Upper lobe of left lung (tissue), 6 donors: ENCODE results near the gene DTNB. TPM values are rescaled to one million over a fixed set of nuclear protein-coding genes. Genes with fewer than 3 reads are reported as not detected.
A peak's percentile ranks its signal among the peaks of the same experiment; 100 is the strongest.
"Not testable (repeated sequence)": the region's sequence is repeated elsewhere in the genome, so short reads cannot be mapped to it uniquely, and the experiment has no call there.

Experiments used
- ATAC-seq, 2 donors: fragments of 200-7000 bp; cut with Tn5 transposase; one replicate each; pipeline ENCODE4 v1.9.1; 2022; ENCODE audit warnings: mild to moderate bottlenecking in 2 of 2, moderate library complexity in 2 of 2; ENCODE audit not compliant: low FRiP score in 2 of 2
- DNase-seq, 2 donors: peaks; one replicate each; pipeline ENCODE4 v3.0.0-alpha.2; 2019 to 2020
- H3K27ac ChIP-seq, 4 donors: fragments of 200-600 bp; sonication (generic); one replicate each; pipeline ENCODE4 v1.5.1; 2016 to 2019
- H3K27me3 ChIP-seq, 4 donors: fragments of 200-600 bp; sonication (generic); one replicate each; pipeline ENCODE4 v1.5.1; 2017 to 2019
- H3K36me3 ChIP-seq, 4 donors: fragments of 200-600 bp; sonication (generic); one replicate each; pipeline ENCODE4 v1.5.1; 2016 to 2019
- H3K4me1 ChIP-seq, 4 donors: fragments of 200-600 bp; sonication (generic); one replicate each; pipeline ENCODE4 v1.5.1; 2018 to 2019
- H3K4me3 ChIP-seq, 4 donors: fragments of 200-600 bp; sonication (generic); one replicate each; pipeline ENCODE4 v1.5.1; 2017 to 2019; ENCODE audit warnings: mild to moderate bottlenecking in 2 of 4, moderate library complexity in 1 of 4
- H3K9me3 ChIP-seq, 4 donors: fragments of 200-600 bp; sonication (generic); one replicate each; pipeline ENCODE4 v1.5.1; 2018 to 2019
- EP300 ChIP-seq, 4 donors: sonication (generic); formaldehyde crosslinking; IDR thresholded peaks; one replicate each; pipeline ENCODE4 v1.5.1; 2017; ENCODE audit warnings: antibody characterized with exemption in 4 of 4, control low read depth in 2 of 4
- POLR2A ChIP-seq, 4 donors: fragments of 450-650 bp; IDR thresholded peaks; one replicate each; pipeline ENCODE4 v1.5.1; 2016 to 2017; ENCODE audit warnings: antibody characterized with exemption in 4 of 4, mild to moderate bottlenecking in 2 of 4
- POLR2AphosphoS5 ChIP-seq, 2 donors: sonication (generic); formaldehyde crosslinking; IDR thresholded peaks; one replicate each; pipeline ENCODE4 v1.5.1; 2017; ENCODE audit warnings: antibody characterized with exemption in 2 of 2
- WGBS, 2 donors: methylation state at CpG; one replicate each; pipeline ENCODE4 v1.1.5; 2017 to 2018; 5-methylcytosine and 5-hydroxymethylcytosine counted together
- total RNA-seq, 6 donors: library from RNA; depleted of rRNA in 4 of 6; stranded (reverse); fragments of >200 nt in 4 of 6; gene quantifications; one replicate each; pipeline versions ENCODE4 v1.1.0 to v1.2.1, GENCODE V29; 2016 to 2021
- TF ChIP-seq, protein P1 (sequence below), 6 experiments: fragments of 450-650 bp in 4 of 6; fragments of 200-600 bp in 2 of 6; sonication (generic) in 2 of 6; IDR thresholded peaks; one replicate each; pipeline ENCODE4 v1.5.1; 2016 to 2019; ENCODE audit warnings: antibody characterized with exemption in 6 of 6
- donor health status: DM: no; HTN: no; CAD: no; lungs with moderate emphysema.
- donor health status: DM: no; HTN: yes; CAD: no; lungs with severe emphysema.

The DTNB gene
- total RNA-seq, 6 donors from 2014 or later, result 19.3 to 59.7 (median 25.6) TPM

DNA sequence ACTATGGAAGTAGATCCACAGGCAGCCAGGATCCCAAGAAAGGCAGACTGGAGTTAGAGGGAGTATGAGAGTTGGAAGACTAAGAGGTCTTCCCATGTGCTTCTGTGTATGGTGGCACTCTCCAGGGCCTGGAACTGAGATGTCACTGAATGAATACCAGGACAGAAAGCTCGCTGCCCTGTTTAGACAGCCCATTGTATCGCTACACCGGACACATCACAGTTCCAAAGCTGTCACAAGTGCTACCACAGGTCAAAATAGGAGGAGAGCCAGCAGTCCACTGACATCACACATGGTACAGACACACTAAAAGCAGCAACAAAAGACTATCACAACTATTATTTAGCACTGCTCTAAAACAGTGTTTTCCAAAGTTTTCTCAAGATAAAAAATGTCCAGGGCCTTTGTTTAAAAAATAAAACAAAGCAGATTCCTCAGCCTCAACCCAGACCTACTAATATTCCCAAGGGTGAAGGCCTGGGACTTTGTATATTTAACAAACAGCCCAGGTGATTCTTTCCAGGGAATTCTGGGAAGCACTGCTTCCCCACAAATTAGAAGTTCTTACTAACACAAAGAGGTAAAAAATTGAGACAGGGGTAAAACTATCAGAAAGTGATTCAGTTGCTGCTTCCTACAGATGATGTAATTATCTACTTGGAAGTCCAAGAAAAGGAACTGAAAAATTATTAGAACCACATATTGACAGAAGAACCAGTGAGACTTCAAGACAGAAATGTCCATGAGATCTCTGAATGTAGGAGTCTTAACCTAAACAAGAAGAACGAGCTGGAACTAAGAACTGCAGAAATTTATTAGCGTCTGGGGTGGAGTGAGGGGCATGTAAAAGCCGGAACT lies 116.0 kb downstream of the DTNB start:
- Histone ChIP-seq H3K36me3 (no peaks in the 10 kb centered on the region), H3K4me1 (peaks cover 0 to 4% (median 0%) of the 10 kb centered on the region in 4 donors), H3K27me3 (no peaks in the 10 kb centered on the region), H3K9me3 (no peaks in the 10 kb centered on the region), H3K27ac (no peak overlapping the region), H3K4me3 (no peak overlapping the region)
- WGBS, 2 donors, result 80 to 83% methylated on average over 6 of the region's 6 CpGs
- ATAC-seq (peak in 1 of 2 donors; percentile 42), DNase-seq (no peak)
- TF ChIP-seq, protein P1, sequence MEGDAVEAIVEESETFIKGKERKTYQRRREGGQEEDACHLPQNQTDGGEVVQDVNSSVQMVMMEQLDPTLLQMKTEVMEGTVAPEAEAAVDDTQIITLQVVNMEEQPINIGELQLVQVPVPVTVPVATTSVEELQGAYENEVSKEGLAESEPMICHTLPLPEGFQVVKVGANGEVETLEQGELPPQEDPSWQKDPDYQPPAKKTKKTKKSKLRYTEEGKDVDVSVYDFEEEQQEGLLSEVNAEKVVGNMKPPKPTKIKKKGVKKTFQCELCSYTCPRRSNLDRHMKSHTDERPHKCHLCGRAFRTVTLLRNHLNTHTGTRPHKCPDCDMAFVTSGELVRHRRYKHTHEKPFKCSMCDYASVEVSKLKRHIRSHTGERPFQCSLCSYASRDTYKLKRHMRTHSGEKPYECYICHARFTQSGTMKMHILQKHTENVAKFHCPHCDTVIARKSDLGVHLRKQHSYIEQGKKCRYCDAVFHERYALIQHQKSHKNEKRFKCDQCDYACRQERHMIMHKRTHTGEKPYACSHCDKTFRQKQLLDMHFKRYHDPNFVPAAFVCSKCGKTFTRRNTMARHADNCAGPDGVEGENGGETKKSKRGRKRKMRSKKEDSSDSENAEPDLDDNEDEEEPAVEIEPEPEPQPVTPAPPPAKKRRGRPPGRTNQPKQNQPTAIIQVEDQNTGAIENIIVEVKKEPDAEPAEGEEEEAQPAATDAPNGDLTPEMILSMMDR (IDR thresholded peaks at IDR 0.05), result no peak
- TF ChIP-seq POLR2AphosphoS5 (IDR thresholded peaks at IDR 0.05) (no peak), EP300 (IDR thresholded peaks at IDR 0.05) (no peak), POLR2A (IDR thresholded peaks at IDR 0.05) (no peak)

DNA sequence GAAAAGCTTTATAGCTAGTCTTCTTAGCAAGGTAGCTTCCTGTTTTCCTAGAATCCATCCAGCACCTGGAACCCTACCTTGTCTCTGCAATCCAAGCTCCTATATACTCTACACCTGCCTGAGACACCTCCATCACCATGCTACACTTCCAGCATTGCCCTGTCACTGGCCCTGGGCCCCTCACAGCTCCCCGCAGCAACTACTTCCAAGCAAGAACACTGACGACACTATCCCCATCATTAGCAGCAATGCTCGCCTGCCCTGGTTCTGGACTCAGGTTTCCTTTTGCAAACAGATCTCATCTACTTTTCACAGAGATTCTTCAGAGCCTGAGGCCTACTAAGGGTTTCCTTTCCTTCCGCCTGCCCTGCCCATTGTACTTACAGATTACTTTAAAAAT lies 121.1 kb downstream of the DTNB start:
- no peak for TF ChIP-seq EP300 (IDR thresholded peaks at IDR 0.05)
- no peak for TF ChIP-seq POLR2AphosphoS5 (IDR thresholded peaks at IDR 0.05)
- no peak for TF ChIP-seq POLR2A (IDR thresholded peaks at IDR 0.05)
- TF ChIP-seq, protein P1 (IDR thresholded peaks at IDR 0.05), result no peak
- peaks cover 0 to 4% (median 0%) of the 10 kb centered on the region in 4 donors for H3K4me1 ChIP-seq
- ATAC-seq (no peak), DNase-seq (no peak)
- no peaks in the 10 kb centered on the region for H3K27me3 ChIP-seq
- no peak overlapping the region for H3K27ac ChIP-seq
- H3K9me3 ChIP-seq, result no peaks in the 10 kb centered on the region
- WGBS, 2 donors, result 95 to 99% methylated on average over 4 of the region's 4 CpGs
- no peaks in the 10 kb centered on the region for H3K36me3 ChIP-seq
- H3K4me3 ChIP-seq, result no peak overlapping the region

DNA sequence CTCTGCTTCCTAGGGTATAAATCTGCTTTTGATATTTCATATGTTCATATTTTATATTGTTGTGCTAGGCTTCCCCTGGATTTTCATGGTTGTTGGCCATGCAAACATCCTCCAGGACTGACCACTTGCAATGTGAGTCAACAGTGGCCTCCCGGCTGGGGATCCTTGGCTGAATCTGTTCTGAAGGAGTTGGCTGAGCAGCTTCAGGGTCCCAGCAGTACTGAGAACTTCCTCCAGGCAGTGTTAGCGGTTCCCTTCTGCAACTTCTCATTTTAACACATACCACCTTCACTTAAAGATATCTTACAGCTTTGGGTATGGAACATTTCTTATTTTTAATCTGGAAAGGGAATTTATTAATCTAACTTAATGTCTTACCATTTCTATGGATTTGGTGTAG lies 122.1 kb downstream of the DTNB start:
- no peak for TF ChIP-seq POLR2AphosphoS5 (IDR thresholded peaks at IDR 0.05)
- TF ChIP-seq, protein P1 (IDR thresholded peaks at IDR 0.05), result no peak
- TF ChIP-seq POLR2A (IDR thresholded peaks at IDR 0.05), result no peak
- no peak for TF ChIP-seq EP300 (IDR thresholded peaks at IDR 0.05)
- H3K4me3 ChIP-seq, result no peak overlapping the region
- DNase-seq (no peak), ATAC-seq (no peak)
- H3K9me3 ChIP-seq, result no peaks in the 10 kb centered on the region
- H3K27ac ChIP-seq, result no peak overlapping the region
- H3K4me1 ChIP-seq, result no peaks in the 10 kb centered on the region
- WGBS, 2 donors, result 67 to 77% methylated on average over 2 of the region's 2 CpGs
- no peaks in the 10 kb centered on the region for H3K27me3 ChIP-seq
- H3K36me3 ChIP-seq, result no peaks in the 10 kb centered on the region

DNA sequence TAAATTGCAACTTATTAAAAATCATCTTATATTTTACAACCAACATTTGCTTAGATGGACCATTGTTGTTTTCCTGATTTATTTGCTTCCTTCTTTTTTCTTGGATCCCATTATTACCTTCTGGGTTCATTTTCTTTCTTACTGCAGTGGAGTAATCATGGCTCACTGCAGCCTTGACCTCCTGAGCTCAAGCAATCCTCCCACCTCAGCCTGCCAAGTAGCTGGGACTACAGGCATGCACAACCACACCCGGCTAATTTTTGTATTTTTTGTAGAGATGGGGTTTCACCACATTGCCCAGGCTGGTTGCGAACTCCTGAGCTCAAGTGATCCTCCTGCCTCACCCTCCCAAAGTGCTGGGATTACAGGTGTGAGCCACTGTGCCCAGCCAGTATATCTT lies 123.8 kb downstream of the DTNB start:
- 83 to 98% methylated on average over 2 of the region's 2 CpGs for WGBS, 2 donors

DNA sequence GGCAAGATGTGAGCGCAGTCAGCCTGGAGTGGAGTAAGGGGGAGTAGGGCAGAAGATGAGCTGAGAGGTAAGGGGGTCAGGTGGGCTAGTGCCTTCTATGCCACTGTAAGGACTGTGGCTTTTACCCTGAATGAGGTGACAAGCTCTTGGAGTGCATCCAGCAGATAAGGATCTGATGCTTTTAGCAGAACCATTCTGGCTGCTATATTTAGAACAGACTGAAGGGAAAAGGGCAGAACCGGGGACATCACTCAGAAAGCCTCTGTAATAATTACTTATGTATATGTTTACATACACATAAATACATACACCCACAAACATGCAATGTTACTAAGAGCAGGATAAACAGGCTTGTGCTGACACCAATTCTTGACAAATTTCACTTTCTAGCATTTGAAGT lies 124.8 kb downstream of the DTNB start:
- no peaks in the 10 kb centered on the region for H3K4me1 ChIP-seq
- TF ChIP-seq, protein P1 (IDR thresholded peaks at IDR 0.05), result no peak
- TF ChIP-seq EP300 (IDR thresholded peaks at IDR 0.05) (no peak), POLR2A (IDR thresholded peaks at IDR 0.05) (no peak), POLR2AphosphoS5 (IDR thresholded peaks at IDR 0.05) (no peak)
- H3K27ac ChIP-seq, result no peak overlapping the region
- no peaks in the 10 kb centered on the region for H3K36me3 ChIP-seq
- no peaks in the 10 kb centered on the region for H3K9me3 ChIP-seq
- no peak for ATAC-seq
- no peak for DNase-seq
- H3K27me3 ChIP-seq, result no peaks in the 10 kb centered on the region
- H3K4me3 ChIP-seq, result no peak overlapping the region
- 55 to 59% methylated on average over 2 of the region's 2 CpGs for WGBS, 2 donors

More for the DNA sequence above, 123.8 kb downstream of the DTNB start:
- not testable (repeated sequence) for H3K36me3 ChIP-seq, DNase-seq, H3K4me3 ChIP-seq, ATAC-seq, H3K9me3 ChIP-seq, H3K4me1 ChIP-seq, H3K27me3 ChIP-seq, H3K27ac ChIP-seq
